Measurements from ENCODE around the gene TESMIN.

Gene TESMIN

DNA sequence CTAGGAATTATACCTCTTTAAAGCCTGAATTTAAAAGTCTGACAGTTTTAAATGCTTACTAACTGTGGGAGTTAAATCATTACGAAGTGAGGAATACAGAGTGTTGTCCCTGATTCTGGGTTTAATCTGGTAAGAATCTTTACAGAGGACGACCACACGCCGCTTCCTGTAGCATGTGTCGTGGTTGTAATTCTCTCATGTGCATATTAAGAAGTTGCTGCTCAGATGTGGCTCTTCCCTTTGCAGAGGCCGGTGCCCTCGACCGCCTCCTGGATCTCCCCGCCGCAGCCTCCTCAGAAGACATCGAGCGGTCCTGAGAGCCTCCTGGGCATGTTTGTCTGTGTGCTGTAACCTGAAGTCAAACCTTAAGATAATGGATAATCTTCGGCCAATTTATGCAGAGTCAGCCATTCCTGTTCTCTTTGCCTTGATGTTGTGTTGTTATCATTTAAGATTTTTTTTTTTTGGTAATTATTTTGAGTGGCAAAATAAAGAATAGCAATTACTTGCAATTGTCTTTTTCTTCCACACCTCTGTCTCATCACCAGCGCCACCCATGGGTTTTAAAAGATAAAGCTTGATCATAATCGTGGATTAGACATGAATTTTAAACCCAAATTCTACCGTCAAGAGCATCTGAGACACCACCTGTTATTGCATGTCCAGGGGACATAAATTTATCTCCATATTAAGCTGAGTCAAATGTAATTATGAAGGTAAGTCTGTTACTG, 60.5 kb downstream of the TESMIN start:
- no peak for FAIRE-seq
- DNase-seq (ENCODE audit: insufficient read length, low spot score) = no peak
- TF ChIP-seq, protein P1, sequence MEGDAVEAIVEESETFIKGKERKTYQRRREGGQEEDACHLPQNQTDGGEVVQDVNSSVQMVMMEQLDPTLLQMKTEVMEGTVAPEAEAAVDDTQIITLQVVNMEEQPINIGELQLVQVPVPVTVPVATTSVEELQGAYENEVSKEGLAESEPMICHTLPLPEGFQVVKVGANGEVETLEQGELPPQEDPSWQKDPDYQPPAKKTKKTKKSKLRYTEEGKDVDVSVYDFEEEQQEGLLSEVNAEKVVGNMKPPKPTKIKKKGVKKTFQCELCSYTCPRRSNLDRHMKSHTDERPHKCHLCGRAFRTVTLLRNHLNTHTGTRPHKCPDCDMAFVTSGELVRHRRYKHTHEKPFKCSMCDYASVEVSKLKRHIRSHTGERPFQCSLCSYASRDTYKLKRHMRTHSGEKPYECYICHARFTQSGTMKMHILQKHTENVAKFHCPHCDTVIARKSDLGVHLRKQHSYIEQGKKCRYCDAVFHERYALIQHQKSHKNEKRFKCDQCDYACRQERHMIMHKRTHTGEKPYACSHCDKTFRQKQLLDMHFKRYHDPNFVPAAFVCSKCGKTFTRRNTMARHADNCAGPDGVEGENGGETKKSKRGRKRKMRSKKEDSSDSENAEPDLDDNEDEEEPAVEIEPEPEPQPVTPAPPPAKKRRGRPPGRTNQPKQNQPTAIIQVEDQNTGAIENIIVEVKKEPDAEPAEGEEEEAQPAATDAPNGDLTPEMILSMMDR (IDR thresholded peaks at IDR 0.05; ENCODE audit: insufficient read depth, missing control alignments) = peak; percentile 21

DNA sequence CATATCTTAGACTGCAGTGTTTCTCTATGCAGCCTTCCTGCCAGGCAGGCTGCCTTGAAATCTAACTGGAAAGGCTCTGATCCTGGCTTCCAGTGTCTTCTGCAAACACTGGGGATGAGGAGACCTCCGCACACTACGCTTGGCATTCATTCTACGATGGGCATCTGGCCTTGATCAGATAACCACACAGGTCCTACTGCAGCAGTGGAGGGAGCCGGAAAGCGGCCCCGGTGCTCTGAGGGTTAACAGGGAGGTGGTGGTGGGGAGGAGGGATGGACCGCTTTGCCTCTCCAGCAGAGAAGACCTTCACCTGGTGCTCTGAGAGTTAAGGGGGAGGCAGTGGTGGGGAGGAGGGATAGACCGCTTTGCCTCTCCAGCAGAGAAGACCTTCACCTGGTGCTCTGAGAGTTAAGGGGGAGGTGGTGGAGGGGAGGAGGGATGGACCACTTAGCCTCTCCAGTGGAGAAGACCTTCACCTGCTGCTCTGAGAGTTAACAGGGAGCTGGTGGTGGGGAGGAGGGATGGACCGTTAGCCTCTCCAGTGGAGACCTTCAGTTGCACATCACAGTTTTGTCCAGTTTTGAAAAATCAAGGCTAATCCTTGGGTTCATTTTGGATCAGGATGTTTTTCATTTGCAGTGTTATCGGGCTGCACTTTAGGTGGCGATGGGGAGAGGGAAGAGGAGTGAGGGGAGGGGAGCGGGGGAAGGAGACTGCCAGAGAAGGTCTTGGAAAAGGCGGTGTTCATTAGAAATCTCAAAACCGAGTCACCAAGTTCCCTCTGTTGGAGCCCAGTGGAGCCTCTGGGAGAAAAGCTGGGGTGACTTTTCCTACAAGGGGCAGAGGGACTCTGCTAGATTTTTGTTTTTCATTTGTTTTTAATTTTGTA, 61.3 kb downstream of the TESMIN start:
- DNase-seq (ENCODE audit: insufficient read length, low spot score) (no peak), FAIRE-seq (no peak)
- TF ChIP-seq, protein P1 (IDR thresholded peaks at IDR 0.05; ENCODE audit: insufficient read depth, missing control alignments) = no peak

DNA sequence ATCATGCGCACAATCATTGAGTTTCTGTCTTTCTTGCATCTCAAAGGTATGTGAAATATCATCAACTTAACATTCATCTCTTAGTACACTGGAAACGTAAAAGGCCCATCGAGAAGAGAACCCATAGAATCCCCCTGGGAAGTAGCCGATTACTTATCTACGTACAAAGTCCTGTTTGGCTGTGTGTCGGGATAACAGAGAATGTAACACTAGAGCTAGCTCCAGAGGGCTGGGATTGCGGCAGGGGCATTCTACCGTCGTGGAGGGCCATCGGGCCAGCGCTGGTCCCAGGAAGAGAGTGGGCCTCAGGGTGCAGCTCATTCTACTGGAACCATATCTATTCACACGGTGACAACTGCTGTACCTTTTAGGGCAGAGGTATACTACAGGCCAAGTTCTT, 62.4 kb downstream of the TESMIN start:
- FAIRE-seq (no peak), DNase-seq (ENCODE audit: insufficient read length, low spot score) (no peak)
- TF ChIP-seq, protein P1 (IDR thresholded peaks at IDR 0.05; ENCODE audit: insufficient read depth, missing control alignments) = no peak

DNA sequence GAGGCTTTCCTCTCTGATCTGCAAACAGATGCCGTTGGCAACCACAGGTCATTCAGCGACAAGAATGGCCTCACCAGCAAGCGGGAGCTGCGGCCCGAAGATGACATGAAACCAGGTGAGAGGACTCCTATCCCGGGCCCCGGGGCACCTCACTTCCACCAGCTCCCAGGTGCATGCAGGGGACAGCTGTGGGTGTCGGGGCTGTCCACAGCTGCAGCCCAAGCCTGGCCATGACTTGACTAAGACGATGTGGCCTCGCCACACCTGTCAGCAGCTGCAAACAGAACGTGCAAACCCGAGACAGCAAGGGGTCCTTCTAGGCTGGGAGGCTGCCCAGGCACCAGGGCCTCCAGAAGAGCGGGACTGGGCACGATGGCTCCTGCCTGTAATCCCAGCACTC, 63.3 kb downstream of the TESMIN start:
- TF ChIP-seq, protein P1 (IDR thresholded peaks at IDR 0.05; ENCODE audit: insufficient read depth, missing control alignments) = no peak
- FAIRE-seq (no peak), DNase-seq (ENCODE audit: insufficient read length, low spot score) (no peak)

DNA sequence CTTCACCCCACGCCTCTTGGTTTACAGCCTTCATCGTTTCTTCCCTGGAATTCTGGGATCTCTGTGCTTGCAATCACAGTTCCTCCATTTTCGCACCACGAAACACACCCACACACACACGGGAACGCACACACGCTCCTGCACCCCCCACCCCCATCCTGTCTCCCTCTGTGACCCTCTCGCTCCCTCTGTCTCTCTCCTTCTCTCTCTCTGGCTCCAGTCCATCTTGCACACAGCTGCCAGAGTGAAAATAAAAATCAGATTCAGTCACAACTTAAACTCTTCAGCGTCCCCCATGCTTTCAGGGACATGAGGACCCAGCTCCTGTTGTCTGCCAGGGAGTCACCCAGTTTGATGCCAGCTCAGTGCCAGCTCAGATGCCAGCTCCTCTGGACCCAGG, 64.0 kb downstream of the TESMIN start:
- TF ChIP-seq, protein P1 (IDR thresholded peaks at IDR 0.05; ENCODE audit: insufficient read depth, missing control alignments) = no peak
- FAIRE-seq (no peak), DNase-seq (ENCODE audit: insufficient read length, low spot score) (no peak)

DNA sequence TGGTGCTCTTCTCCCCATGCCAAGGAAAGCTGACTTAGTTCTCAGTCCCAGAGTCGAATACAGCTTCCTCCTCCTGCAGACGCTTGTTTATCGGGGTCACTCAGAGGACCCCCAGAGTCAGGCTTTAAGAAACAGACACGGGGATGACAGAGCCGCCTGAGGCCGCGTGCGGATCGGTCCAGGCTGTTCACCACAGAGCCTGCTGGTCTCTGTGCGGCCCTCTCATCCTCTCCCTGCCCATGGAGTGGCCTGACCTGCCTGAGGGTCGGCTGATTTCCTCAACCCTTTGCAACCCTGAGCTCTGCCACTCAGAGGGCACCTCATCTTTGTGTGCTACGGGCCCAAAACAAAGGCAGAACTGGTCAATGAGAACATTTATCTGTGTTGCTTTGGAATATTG, 64.8 kb downstream of the TESMIN start:
- FAIRE-seq (no peak), DNase-seq (ENCODE audit: insufficient read length, low spot score) (no peak)
- TF ChIP-seq, protein P1 (IDR thresholded peaks at IDR 0.05; ENCODE audit: insufficient read depth, missing control alignments) = no peak

Measured in D721Med (cell line).